HG02943 (cell line): ENCODE results near the gene LPP.
A peak's percentile ranks its signal among the peaks of the same experiment; 100 is the strongest.

Experiments used
- ATAC-seq: cut with Tn5 transposase; IDR thresholded peaks from one replicate; pipeline ENCODE4 v1.9.1; 2021; ENCODE audit warnings: mild to moderate bottlenecking, low read depth, moderate library complexity; ENCODE audit not compliant: unreplicated experiment

The LPP gene

GRCh38 chr3:188134856-188135255 is 19.1 kb upstream of the LPP start:
- no peak for ATAC-seq

DNA sequence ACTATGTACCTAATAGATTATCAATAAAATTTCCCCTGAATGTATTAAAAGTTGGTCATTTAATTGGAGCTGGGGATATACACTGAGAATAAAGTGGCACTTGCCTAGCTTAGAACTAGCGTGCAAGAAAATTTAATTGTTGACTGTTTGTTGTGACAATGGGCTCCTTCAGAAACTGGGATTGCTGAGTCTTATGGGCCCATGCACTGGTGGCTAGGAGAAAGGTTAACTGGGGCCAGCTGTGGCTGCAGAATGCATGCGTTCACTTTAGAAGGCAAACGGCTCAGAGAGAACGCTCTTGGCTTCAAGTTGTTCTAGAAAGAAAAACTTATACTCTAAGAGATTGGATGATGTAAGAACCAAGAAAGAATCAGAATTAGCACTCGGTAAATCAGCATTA is 18.7 kb upstream of the LPP start:
- no peak for ATAC-seq

- no peak for ATAC-seq
Observed at GRCh38 chr3:188137051-188137450, 16.9 kb upstream of the LPP start.

GRCh38 chr3:188139466-188139865 is 14.5 kb upstream of the LPP start:
- no peak for ATAC-seq

DNA sequence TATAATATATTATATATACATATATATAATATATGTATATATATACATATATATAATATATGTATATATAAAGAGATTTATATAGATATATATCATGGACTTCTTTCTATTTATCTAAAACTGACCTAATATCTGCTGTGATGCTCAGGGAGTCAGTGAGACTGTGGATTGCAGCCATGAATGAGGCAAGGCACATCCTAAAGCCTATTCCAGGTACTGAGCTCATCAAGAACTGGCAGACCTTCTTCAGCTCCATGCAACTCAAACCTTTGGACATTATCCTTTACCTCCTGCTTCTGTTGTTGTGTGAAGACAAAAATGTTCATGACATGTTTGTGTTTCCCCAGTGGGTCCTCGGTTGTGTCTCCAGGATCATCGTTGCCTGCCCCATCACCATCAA is 7.7 kb upstream of the LPP start:
- no peak for ATAC-seq

GRCh38 chr3:188147782-188148181 is 6.2 kb upstream of the LPP start:
- ATAC-seq = no peak

DNA sequence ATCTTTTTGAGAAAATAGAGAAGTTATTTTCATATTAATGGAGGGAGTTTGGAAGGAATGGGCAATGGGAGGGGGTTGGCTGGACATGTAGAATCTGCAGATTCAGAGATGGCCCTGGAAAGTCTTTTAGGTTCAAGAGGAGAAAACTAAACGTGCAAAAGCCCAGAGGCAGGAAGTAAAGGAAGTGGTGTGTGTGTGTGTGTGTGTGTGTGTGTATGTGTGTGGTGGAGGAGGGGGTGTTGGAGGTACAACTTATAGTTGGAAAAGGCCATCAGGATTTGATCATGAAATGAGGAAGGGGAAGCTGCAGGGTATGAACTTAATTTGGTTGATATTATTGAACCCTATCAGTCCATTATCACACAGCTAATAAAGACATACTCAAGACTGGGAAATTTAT is 5.6 kb upstream of the LPP start:
- ATAC-seq = no peak

DNA sequence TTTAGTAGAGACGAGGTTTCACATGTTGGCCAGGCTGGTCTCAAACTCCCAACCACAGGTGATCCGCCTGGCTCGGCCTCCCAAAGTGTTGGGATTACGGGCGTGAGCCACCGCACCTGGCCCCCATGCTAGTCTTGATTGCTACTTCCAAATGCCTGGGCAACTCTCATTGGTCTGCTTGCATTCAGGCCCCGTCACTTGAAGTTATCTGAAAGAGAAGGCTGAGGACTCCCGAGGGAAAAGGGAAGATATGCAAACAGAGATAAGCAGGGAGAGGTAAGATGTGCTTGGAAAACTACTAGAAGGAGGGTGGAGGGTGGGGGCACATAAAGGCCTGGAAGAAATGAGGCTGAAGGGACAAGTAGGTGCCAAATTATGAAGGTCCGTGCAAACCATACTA is 4.4 kb upstream of the LPP start:
- no peak for ATAC-seq

GRCh38 chr3:188150982-188151381 is 3.0 kb upstream of the LPP start:
- no peak for ATAC-seq

- ATAC-seq = no peak
Observed at GRCh38 chr3:188151438-188151837, 2.5 kb upstream of the LPP start.

DNA sequence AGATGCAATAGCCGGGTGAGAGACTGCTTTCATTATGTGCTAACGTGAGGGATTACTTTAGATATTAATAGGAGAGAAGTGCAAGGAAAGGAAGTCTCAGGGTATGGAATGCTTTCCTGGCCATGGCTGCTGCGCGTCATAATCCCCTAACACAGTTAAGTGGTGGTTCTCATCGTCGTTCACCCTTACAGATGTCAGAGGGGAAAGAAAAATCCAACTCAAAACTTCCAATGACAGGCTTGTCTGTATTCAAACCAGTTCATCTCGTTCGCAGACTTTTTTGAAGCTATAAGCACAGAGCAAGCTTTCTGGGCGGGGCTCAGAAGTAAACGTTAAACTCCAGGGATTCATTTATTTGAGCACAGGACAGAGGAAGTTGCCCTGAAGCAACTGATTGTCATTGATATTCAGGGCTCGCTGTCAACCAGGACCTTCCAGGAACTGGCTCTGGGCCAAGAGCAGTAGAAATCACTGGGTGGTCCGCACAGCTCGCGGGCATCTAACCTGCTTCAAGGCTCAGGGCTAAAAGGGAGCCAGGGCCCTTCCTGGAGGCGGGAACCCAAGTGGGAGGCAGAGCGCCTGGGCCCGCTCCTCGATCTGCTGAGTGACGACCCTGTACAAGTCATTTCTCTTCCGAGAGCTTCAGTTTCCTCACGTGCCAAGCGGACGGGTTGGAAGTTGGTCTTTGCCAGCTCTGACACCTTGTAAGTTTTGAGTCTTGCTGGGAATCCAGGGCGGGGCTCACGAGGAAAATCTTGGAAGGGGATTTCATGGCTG is 1.1 kb upstream of the LPP start:
- no peak for ATAC-seq

GRCh38 chr3:188153437-188154013 is 432 bp upstream of the LPP start:
- peak; percentile 15 for ATAC-seq

- ATAC-seq = no peak
Observed at GRCh38 chr3:188154809-188155574, 1.0 kb downstream of the LPP start.

DNA sequence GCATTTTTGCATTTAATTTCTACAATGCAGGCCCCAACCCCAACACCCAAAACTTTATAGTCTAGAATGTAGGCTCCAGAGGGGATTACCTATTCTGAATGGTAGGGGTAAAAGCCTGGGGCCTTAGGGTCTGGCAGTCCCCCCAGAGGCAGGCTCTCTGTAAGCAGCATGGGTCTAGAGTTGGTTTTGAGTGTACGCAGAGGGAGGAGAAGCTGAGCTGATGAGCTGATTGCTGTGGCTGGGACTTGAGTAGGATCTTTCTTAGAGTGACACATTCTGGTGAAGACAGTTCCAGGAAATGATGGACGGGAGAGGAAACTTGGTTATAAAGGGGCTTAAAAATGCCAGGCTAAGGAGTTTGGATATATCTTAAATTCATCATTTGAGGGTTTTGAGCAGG is 2.1 kb downstream of the LPP start:
- ATAC-seq = no peak

DNA sequence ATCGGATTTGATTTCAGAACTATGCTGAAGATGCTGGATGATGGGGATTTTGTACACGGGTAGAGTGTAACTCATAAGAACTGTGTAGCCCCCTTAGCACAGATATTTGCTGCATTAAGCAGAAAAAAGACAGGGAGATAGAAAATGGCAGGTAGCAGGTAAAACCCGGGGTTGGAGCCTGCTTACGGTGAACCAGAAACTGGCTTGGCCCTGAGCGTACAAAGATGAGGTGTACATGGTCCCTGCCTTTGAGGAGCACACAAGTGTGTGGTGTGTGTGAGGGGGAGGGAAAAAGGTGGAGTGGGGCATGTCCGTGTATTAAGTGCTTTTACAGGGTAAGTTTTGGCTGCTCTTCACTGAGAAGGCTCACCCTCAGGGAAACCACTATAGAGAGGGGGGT is 3.5 kb downstream of the LPP start:
- ATAC-seq = no peak

DNA sequence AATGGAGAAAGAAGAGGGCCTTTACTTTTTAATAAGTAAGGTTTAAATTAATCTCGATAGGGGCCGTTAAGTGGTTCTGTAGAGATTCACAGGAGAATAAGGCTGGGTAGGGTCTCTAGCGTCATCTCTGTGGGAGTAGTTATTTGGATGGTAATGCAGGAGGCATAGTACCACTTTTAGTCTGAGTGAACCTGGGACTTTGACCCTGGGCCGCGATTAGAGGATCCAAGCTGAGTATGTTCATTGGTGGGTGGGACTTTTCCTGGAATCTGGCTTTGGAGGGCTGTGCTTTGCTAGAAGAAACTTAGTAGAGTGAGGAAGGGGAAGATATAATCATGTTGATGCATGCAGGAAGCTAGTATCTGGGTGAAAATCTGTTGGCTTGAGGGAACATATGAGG is 4.0 kb downstream of the LPP start:
- ATAC-seq = no peak

DNA sequence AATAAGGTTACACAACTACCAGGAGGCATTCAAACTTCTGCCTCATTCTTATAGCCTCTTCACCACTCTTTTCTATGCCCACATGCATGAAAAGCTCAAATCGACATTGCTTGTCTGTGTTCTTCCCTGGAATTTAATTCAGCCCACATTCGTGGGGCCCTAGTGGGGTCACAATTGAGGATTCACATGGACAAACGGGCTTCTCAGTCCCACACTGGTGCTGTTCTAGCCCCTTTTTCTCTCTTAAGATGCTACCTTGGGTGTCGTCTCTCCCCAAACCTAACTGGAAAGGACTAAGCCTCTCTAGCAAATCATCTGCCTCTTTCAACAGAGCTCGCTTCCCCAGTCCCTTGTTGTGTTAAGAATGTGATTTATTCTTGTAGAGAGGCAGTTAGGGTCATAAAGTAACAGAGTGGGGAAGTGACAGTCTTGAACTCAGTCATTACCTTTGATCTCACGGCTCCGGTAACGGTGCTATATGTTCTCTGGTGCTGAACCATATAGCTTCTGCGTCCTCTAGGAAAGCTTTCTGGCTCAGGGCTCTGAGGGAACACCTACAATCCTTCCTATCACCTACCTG is 4.9 kb downstream of the LPP start:
- no peak for ATAC-seq

DNA sequence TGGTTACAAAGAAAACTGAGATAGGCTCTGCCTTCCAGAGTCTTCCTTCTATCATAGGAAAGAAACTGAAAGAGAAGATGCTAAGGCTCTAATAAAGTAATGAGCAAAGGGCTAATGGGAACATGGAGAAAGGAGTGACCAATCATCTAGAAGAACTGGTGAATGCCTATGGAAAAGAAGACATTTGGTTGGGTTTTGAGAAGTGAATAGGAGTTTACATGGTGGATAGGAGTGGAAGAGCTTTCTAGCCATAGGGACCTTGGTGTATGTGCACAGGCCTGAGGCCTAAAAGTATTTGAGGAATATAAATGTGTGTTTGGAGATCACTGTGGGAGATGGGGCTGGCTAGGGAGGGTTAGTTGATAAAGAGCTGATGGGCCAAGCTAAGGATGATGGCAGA is 6.8 kb downstream of the LPP start:
- no peak for ATAC-seq

DNA sequence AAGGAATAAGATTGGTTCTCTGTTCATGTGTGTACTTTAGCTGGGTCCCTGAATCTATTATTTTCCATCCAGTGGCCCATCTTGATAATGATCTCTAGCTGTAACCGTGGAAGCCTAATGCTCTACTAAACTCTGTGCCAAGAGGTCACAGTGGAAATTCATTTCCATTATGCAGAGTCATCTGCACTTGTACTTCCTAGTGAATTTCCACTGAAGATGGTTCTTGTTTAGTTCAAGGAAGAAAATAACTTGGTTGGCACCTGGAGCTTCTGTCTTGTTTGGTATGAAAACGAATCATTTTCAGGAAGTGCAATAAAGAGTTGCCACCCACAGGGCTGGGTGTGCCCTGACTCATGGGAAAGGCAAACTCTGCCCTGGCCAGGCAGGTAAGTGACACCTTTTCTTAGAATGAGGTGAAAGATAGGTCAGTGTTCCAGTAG is 10.3 kb downstream of the LPP start:
- ATAC-seq = no peak

DNA sequence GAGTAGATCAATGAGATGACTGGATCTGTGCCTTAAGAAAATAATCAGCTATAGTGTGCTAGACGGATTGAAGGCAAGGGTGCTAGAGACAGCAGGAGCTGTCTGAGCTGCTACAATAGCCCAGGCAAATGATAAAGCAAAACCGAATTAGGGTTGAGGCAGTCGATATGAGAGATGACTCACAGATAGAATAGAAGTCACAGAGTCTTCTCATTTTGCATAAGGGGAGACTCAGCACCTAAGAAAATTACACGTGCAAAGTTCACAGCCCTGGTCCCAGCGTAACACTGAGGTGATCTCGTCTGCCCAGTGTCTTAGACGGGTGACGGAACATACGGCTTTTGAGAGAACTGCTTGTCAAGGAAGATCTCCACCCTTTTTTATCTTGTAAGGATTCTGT is 11.6 kb downstream of the LPP start:
- no peak for ATAC-seq

DNA sequence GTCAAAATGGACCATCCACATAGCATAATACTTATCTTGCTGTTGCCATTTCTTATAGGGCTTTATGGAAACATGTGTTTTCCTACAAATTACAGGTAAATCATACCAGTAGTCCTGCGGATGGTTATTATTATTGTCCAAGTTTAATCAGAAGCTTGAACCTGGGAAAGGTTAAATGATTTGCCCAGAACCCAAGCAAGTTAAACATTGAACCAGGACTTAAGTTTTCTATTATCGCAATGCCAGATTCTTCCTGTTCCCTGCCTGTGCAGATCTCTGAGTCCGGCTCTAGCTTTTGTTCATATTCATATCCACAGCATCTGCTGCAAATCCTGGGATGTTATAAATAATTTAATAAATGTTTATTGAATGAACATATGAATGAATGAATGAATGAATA is 12.5 kb downstream of the LPP start:
- ATAC-seq = no peak
